ENCODE measurements around the gene RNF180. TPM values are rescaled to one million over a fixed set of nuclear protein-coding genes. Genes with fewer than 3 reads are reported as not detected.
A peak's percentile ranks its signal among the peaks of the same experiment; 100 is the strongest.
"Not testable (repeated sequence)": the region's sequence is repeated elsewhere in the genome, so short reads cannot be mapped to it uniquely, and the experiment has no call there.

Gene RNF180
- polyA plus RNA-seq, 5 donors: 7.0 to 12.3 (median 11.6) TPM

DNA sequence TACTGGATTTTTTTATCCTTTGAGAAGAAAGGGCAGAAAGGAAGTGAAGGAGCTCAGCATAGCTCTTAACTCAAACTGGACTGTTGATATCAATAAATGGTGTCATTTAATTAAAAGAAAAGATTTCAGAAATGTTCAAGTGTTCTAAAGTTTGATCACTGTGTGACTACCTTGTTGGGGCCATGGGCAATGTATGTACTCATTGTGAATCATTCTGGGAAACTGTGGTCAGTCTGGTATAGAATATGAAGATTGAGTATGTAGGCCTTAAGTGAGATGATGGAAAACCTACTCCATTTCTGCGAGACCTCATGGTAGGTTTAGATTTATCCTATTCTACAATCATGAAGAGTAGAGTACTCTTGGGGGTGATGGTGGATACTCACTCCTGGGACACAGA is 175.7 kb downstream of the RNF180 start:
- DNase-seq: no peak

DNA sequence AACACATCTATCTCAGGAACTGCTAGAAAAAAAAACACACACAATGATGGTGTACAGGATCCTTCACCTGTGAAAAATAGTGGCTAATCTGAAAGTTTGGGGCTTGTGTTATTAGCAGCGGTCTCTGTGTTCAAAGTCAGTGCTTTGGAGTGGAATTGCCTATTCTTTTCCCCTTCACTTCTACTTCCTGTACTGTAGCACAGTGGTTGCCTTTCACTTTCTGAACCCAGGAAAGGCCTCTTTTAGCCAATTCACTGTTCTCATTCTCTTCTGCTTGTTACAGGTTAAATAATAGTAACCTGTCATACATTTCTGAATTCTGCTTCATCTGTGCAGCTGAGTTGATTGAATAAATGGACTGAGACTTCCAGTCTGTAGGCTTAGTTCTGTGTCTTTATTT is 178.9 kb downstream of the RNF180 start:
- DNase-seq: no peak

- peak in 1 of 2 donors; percentile 12 for DNase-seq
Observed at GRCh38 chr5:64347309-64347708, 181.7 kb downstream of the RNF180 start.

GRCh38 chr5:64364426-64364825 is 198.8 kb downstream of the RNF180 start:
- no peak for DNase-seq

GRCh38 chr5:64384765-64385164 is 219.1 kb downstream of the RNF180 start:
- no peak for DNase-seq

DNA sequence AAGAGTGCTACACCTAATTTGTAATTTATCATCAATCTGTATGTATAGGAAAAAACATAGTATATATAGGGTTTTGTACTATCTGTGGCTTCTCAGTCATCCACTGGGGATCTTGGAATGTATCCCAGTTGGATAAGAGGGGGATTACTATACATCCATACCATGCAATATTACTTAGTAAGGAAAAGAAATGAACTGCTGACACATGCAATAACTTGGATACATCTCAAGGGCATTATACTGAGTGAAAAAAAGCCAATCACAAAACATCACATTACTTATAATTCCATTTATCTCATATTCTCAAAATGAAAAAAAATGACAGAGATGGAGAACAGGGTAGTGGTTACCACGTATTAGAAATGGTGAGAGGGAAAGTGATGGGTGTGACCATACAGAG is 231.9 kb downstream of the RNF180 start:
- DNase-seq: no peak

DNA sequence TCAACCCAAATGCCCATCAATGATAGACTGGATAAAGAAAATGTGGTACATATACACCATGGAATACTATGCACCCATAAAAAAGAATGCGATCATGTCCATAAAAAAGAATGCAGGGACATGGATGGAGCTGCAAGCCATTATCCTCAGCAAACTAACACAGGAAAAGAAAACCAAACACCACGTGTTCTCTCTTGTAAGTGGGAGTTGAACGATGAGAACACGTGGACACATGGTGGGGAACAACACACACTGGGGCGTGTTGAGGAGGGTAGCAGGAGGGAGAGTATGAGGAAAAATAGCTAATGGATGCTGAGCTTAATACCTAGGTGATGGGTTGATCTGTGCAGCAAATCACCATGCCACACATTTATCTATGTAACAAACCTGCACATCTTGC is 233.1 kb downstream of the RNF180 start:
- not testable (repeated sequence) for DNase-seq

GRCh38 chr5:64407103-64407825 is 241.6 kb downstream of the RNF180 start:
- DNase-seq: not testable (repeated sequence)

- peak; percentile 9 to 12 for DNase-seq
Observed at GRCh38 chr5:64417390-64417789, 251.7 kb downstream of the RNF180 start.

DNA sequence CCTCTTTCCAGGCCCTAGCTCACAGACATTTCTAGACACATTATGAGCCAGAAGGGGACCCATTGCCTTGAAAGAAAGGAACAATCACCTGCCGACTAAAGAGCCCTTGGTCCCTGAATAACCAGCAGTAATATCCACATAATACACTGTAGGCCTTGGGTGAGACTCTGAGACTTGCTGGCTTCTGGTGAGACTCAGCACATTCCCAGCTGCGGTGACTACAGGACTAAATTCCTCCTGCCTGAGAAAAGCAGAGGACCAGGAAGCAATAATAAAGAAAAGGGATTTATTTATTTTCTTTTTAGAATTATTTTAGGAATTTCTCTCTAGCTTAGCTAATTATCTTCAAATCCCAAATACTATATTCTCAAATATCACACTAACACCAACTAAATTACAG is 252.4 kb downstream of the RNF180 start:
- no peak for DNase-seq

Other genes starting within 250 kb of the RNF180 start
- gene HTR1A, start 203.4 kb upstream of the RNF180 start, polyA plus RNA-seq (ENCODE audit: insufficient read depth in 1 of 5, insufficient read length in 5 of 5, low replicate concordance in 1 of 5): under 1 TPM in 2 of 5 donors, not detected in 3; 0.05 to 0.09 TPM